CD4-positive, alpha-beta T cell treated with Interleukin-2 at 100 ng/mL for 4 hours (primary cell): ENCODE results near the gene HEXIM1.
"Not testable (repeated sequence)": the region's sequence is repeated elsewhere in the genome, so short reads cannot be mapped to it uniquely, and the experiment has no call there.

ENCODE experiments used
- DNase-seq: peaks from one replicate; pipeline ENCODE4 v3.0.0-alpha.2; 2020; ENCODE audit warnings: low spot score

HEXIM1 gene

GRCh38 chr17:45114117-45114932 is 34.0 kb upstream of the HEXIM1 start:
- no peak for DNase-seq

GRCh38 chr17:45115015-45115625 is 33.2 kb upstream of the HEXIM1 start:
- no peak for DNase-seq

GRCh38 chr17:45115871-45116270 is 32.4 kb upstream of the HEXIM1 start:
- no peak for DNase-seq

GRCh38 chr17:45116434-45117016 is 31.8 kb upstream of the HEXIM1 start:
- no peak for DNase-seq

GRCh38 chr17:45117334-45117733 is 30.9 kb upstream of the HEXIM1 start:
- DNase-seq: no peak

GRCh38 chr17:45117848-45118646 is 30.2 kb upstream of the HEXIM1 start:
- DNase-seq: no peak

GRCh38 chr17:45118691-45119090 is 29.6 kb upstream of the HEXIM1 start:
- DNase-seq: no peak

GRCh38 chr17:45119964-45120363 is 28.3 kb upstream of the HEXIM1 start:
- no peak for DNase-seq

- DNase-seq: no peak
These were observed 27.7 kb upstream of the HEXIM1 start for GRCh38 chr17:45120558-45120957.

- no peak for DNase-seq
These were observed 27.2 kb upstream of the HEXIM1 start for GRCh38 chr17:45121055-45121454.

- DNase-seq: no peak
These were observed 25.1 kb upstream of the HEXIM1 start for GRCh38 chr17:45123076-45123770.

- DNase-seq: peak; percentile 65
These were observed 24.1 kb upstream of the HEXIM1 start for GRCh38 chr17:45123930-45124796.

GRCh38 chr17:45124797-45125122 is 23.5 kb upstream of the HEXIM1 start:
- not testable (repeated sequence) for DNase-seq

GRCh38 chr17:45125509-45125908 is 22.8 kb upstream of the HEXIM1 start:
- DNase-seq: no peak

- DNase-seq: no peak
These were observed 21.1 kb upstream of the HEXIM1 start for GRCh38 chr17:45127207-45127547.

- DNase-seq: no peak
These were observed 20.6 kb upstream of the HEXIM1 start for GRCh38 chr17:45127548-45128300.

- no peak for DNase-seq
These were observed 19.9 kb upstream of the HEXIM1 start for GRCh38 chr17:45128331-45128730.

GRCh38 chr17:45128989-45129388 is 19.3 kb upstream of the HEXIM1 start:
- no peak for DNase-seq

- no peak for DNase-seq
These were observed 18.8 kb upstream of the HEXIM1 start for GRCh38 chr17:45129426-45129939.
